ENCODE results near the gene CDH2.

DNA sequence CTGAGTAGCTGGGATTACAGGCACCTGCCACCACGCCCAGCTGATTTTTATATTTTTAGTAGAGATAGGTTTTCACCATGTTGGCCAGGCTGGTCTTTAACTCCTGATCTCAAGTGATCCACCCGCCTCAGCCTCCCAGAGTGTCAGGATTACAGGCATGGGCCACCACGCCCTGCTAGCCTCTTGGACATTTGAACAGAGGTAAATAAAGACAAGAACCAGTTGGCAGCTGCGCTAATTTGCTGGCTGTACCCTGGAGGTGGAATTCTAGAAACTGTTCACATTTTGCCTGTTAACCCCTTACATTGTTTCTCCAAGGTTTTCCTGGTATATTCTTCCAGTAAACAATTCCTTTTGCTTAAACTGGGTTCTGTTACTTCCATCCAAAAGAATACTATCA, 132.9 kb downstream of the CDH2 start:
- TF ChIP-seq POLR2A (IDR thresholded peaks at IDR 0.05) (no peak), POLR2AphosphoS5 (IDR thresholded peaks at IDR 0.05) (no peak), EP300 (IDR thresholded peaks at IDR 0.05) (no peak)
- TF ChIP-seq, protein P1, sequence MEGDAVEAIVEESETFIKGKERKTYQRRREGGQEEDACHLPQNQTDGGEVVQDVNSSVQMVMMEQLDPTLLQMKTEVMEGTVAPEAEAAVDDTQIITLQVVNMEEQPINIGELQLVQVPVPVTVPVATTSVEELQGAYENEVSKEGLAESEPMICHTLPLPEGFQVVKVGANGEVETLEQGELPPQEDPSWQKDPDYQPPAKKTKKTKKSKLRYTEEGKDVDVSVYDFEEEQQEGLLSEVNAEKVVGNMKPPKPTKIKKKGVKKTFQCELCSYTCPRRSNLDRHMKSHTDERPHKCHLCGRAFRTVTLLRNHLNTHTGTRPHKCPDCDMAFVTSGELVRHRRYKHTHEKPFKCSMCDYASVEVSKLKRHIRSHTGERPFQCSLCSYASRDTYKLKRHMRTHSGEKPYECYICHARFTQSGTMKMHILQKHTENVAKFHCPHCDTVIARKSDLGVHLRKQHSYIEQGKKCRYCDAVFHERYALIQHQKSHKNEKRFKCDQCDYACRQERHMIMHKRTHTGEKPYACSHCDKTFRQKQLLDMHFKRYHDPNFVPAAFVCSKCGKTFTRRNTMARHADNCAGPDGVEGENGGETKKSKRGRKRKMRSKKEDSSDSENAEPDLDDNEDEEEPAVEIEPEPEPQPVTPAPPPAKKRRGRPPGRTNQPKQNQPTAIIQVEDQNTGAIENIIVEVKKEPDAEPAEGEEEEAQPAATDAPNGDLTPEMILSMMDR (IDR thresholded peaks at IDR 0.05): no peak
